ENCODE data around the gene GNG11. TPM values are rescaled to one million over a fixed set of nuclear protein-coding genes. Genes with fewer than 3 reads are reported as not detected.
"Not testable (repeated sequence)": the region's sequence is repeated elsewhere in the genome, so short reads cannot be mapped to it uniquely, and the experiment has no call there.

The GNG11 gene
- total RNA-seq, 2 experiments from 2014 or later: not detected

DNA sequence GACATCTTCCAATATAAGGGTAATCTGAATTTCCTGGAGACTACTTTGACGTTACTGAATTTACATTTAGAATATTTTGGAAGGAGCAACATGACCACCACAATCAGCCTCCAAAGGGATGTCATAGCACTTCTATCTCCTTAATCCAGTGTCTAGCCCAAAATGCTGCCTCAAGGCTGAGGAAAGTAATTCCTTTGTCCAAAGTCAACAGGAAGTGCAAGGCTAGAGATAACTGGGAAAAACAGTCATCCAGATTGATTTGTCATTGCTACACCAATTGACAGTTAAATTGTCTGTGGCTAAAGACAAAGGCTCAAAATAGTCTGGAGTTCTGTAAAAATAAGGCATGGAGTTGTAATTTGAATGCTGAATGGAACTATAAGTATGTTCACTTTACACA is 27.1 kb upstream of the GNG11 start:
- ATAC-seq: no peak
- POLR2A ChIA-PET: no interaction called here
- no peak overlapping the region for H3K4me3 Mint-ChIP-seq
- H3K4me1 Mint-ChIP-seq (ENCODE audit: low read depth): peaks cover 8% of the 10 kb centered on the region
- no peaks in the 10 kb centered on the region for H3K36me3 Mint-ChIP-seq (ENCODE audit: low read depth)
- H3K9me3 Mint-ChIP-seq (ENCODE audit: insufficient read depth): no peaks in the 10 kb centered on the region
- no peak for DNase-seq
- CTCF ChIA-PET: no interaction called here
- no peak overlapping the region for H3K27ac Mint-ChIP-seq
- H3K27me3 Mint-ChIP-seq (ENCODE audit: low read depth): peaks cover 36% of the 10 kb centered on the region

DNA sequence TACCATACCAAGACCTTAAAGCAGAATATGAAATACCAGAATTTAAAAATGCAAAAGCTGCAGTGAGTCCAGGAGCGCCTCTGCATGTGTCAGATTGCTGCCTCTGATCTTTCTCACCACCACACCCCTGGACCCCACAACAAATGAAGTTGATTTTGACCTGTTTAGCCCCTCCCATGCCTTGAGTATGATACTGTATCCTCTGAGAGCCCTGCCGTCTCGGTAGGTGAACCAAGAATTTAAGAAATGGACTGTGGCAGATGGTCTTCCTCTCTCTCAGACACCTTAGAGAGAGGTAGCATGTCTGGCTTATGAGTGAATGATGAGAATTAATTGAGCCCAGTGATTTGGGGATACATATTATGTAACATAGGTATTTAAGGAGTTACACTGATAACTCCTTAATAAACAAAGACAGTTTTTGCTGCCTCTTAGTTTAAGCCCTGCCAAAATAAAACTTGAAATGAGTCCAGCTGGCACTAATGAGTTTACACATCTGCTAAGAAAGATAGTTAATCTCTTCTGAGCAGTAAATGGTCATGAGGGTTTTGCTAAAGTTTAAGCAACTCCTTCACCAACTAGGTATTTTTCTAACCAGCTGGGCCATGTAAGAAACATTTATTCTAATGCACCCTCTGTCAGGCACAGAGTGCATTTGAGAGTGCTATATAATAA is 26.4 kb upstream of the GNG11 start:
- H3K4me3 Mint-ChIP-seq: no peak overlapping the region
- H3K4me1 Mint-ChIP-seq (ENCODE audit: low read depth): peaks cover 4% of the 10 kb centered on the region
- H3K27me3 Mint-ChIP-seq (ENCODE audit: low read depth): peaks cover 32% of the 10 kb centered on the region
- no peak for DNase-seq
- no peaks in the 10 kb centered on the region for H3K9me3 Mint-ChIP-seq (ENCODE audit: insufficient read depth)
- CTCF ChIA-PET: no interaction called here
- H3K27ac Mint-ChIP-seq: no peak overlapping the region
- no peaks in the 10 kb centered on the region for H3K36me3 Mint-ChIP-seq (ENCODE audit: low read depth)
- POLR2A ChIA-PET: no interaction called here
- ATAC-seq: no peak

DNA sequence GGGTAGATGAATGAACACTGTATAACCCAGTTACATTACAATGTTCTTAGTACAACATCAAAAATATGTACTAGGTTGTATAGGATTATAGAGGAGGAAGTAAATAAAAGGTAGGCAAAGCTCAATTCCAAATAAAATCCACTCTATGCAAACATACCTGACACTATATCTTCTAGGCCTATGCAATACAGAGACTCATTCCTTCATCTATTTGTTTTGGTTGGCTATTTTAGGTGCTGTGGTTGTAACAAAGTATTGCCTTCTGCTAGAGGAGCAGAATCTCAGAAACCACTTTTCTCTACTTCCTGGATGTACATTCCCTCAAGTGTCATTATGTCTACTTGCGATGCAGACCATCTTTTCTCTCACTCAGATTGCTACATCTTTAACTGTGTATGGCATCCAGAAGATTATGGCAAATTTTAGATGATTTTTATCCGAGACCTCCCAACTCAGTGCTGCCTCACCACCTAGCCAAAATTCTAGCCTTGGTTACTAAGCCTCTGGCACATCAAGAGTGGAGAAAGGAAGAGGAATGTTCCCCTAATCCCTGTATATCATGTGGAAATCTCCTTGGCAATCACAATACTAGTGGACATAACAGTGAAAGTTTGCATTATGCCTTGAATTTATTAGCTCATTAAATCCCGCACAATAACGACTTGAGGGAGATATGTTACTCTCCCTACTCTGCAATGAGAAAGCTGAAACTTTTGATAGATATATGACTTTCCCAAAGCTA is 25.5 kb upstream of the GNG11 start:
- H3K9me3 Mint-ChIP-seq (ENCODE audit: insufficient read depth): no peaks in the 10 kb centered on the region
- no peak overlapping the region for H3K27ac Mint-ChIP-seq
- peaks cover 27% of the 10 kb centered on the region for H3K27me3 Mint-ChIP-seq (ENCODE audit: low read depth)
- POLR2A ChIA-PET: no interaction called here
- H3K36me3 Mint-ChIP-seq (ENCODE audit: low read depth): no peaks in the 10 kb centered on the region
- DNase-seq (no peak), ATAC-seq (no peak)
- H3K4me1 Mint-ChIP-seq (ENCODE audit: low read depth): no peaks in the 10 kb centered on the region
- CTCF ChIA-PET: interaction anchor here (0.9 kb wide), 1 partner anchor 650 kb away, joined by 3 read pairs; no protein-coding TSS in a partner anchor
- H3K4me3 Mint-ChIP-seq: no peak overlapping the region

DNA sequence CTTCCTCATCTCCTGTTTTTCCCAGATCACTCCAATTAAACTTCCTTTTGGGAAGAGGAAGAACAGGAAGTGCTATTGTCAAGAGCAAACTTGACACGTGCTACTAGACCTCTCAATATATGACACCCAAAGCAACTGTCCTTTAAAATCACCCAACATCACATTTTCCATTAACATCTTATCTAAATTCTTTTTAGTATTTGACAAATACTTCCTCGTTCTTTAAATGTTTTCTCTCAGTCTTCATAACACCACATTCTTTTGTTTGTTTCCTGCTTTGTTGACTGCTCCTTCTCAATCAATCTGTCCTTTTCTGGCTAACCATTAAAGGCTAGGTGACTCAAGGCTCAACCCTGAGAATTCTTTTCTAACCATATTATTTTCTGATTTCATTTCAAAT is 23.9 kb upstream of the GNG11 start:
- DNase-seq: no peak
- H3K36me3 Mint-ChIP-seq (ENCODE audit: low read depth): no peaks in the 10 kb centered on the region
- H3K27me3 Mint-ChIP-seq (ENCODE audit: low read depth): peaks cover 17% of the 10 kb centered on the region
- POLR2A ChIA-PET: no interaction called here
- H3K9me3 Mint-ChIP-seq (ENCODE audit: insufficient read depth): no peaks in the 10 kb centered on the region
- CTCF ChIA-PET: no interaction called here
- no peak overlapping the region for H3K4me3 Mint-ChIP-seq
- no peak for ATAC-seq
- no peak overlapping the region for H3K27ac Mint-ChIP-seq
- no peaks in the 10 kb centered on the region for H3K4me1 Mint-ChIP-seq (ENCODE audit: low read depth)

DNA sequence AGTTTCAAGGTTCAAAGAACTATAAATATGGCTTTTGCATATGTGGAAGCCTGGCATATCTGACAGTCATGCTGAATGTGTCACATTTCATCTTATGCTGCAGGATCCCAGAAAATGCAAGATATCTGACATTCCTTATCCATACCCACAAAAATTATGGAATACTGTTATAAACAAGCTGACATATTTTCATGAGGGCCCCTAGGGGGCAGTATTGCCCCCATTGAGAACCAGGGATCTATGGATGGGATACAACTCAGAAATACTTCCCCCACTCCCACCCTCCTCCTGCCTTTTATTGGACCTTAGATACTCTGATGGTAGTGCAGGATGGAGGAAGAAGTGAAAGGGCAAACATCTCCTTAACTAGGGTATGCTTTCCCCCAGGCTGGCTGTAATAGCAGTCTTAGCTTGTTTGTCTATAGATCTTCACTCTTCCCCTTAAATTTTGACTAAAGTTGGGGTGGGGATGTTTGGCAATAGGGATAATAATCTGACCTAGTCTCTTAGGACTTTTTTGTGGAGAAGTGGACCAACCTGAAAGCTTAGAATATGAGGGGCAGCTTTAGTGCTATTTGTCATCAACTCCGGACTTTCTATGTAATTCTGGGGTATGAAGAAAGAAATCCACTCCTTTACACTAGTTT is 18.6 kb upstream of the GNG11 start:
- Mint-ChIP-seq H3K36me3 (ENCODE audit: low read depth) (no peaks in the 10 kb centered on the region), H3K4me3 (no peak overlapping the region), H3K9me3 (ENCODE audit: insufficient read depth) (no peaks in the 10 kb centered on the region), H3K27ac (no peak overlapping the region), H3K4me1 (ENCODE audit: low read depth) (no peaks in the 10 kb centered on the region), H3K27me3 (ENCODE audit: low read depth) (peaks cover 6% of the 10 kb centered on the region)
- ChIA-PET CTCF (interaction anchor here (1.0 to 2.4 kb wide), 6 partner anchors 15 to 493 kb away, joined by 4 to 10 read pairs (median 6); no protein-coding TSS in a partner anchor), POLR2A (interaction anchor here (0.6 kb wide), 1 partner anchor 19 kb away, joined by 3 read pairs; the partner anchor contains the start of gene GNG11)
- ATAC-seq (no peak), DNase-seq (peak; percentile 24)

DNA sequence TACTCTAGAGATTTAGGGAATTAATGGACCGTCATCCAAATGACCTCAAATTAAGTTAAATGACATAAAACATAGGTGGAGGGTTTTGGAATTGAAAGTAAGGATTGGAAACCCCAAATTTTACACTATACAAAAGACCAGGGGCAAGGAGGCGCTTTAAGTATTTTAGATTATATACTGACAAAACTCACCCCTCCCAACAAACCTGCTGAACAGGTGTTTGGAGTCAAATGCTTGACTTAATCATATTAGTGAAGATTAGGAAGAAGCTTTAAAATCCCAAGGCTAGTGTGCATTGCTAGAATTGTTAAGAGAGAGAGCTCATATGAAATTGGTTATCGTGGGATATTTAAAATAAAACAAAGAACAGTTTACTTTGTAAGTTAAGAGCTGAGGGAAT is 15.3 kb upstream of the GNG11 start, which contains the start of gene GNGT1:
Gene GNGT1 (plus strand): TSS at position 301 of the 400 bp plus-strand sequence. CDS start 180 bp downstream, outside the sequence.
- ChIA-PET POLR2A (no interaction called here), CTCF (interaction anchor here (0.7 kb wide), 1 partner anchor 489 kb away, joined by 3 read pairs; the partner anchor contains the start of gene COL1A2)
- ATAC-seq (no peak), DNase-seq (no peak)
- Mint-ChIP-seq H3K9me3 (ENCODE audit: insufficient read depth) (no peaks in the 10 kb centered on the region), H3K27ac (no peak within 1 kb of the TSS), H3K4me1 (ENCODE audit: low read depth) (no peaks in the 10 kb centered on the region), H3K36me3 (ENCODE audit: low read depth) (no peaks in the 10 kb centered on the region), H3K4me3 (no peak within 1 kb of the TSS), H3K27me3 (ENCODE audit: low read depth) (peaks cover 5% of the 10 kb centered on the region)

DNA sequence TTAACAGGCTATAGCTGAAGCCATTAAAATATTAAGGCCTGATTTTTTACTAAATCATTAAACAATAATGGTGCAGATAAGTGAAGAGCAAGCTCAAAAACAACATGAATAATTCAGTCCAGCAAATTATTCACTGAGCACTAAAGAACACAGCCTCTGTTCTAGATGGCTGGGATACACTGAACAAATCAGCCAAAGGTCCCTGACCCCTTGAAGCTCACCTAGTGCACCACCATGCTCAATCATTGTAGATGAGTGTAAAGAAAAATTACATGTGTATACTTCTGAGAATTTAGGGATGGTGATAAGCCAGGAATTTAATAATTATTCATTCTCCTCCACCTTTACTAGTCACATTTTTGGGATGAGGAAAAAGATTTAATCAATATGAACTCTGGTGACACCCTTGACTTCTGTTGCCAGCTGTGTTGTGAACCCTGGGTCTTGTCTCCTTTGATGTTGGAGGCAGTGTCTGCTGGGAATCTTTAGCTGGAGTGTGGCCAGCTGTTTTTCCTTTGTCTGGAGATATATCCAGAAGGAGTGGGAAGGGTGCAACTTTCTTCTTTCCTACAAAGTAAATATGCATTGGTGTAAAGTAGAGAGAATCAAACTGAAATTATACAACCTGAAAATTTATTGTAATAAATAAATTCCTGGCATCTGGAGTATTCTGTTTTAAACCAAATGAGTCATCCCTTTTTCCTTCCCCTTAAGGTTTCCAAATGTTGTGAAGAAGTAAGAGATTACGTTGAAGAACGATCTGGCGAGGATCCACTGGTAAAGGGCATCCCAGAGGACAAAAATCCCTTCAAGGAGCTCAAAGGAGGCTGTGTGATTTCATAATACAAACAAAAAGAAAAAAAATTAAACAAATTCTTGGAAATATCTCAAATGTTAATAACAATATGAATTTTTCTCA is 11.2 kb upstream of the GNG11 start:
- Mint-ChIP-seq H3K36me3 (ENCODE audit: low read depth) (no peaks in the 10 kb centered on the region), H3K4me3 (no peak overlapping the region), H3K9me3 (ENCODE audit: insufficient read depth) (no peaks in the 10 kb centered on the region), H3K27ac (no peak overlapping the region), H3K27me3 (ENCODE audit: low read depth) (peaks cover 13% of the 10 kb centered on the region), H3K4me1 (ENCODE audit: low read depth) (no peaks in the 10 kb centered on the region)
- ChIA-PET CTCF (interaction anchor here (1.0 kb wide), 1 partner anchor 9 kb away, joined by 3 read pairs; no protein-coding TSS in a partner anchor), POLR2A (no interaction called here)
- no peak for ATAC-seq
- DNase-seq: no peak

DNA sequence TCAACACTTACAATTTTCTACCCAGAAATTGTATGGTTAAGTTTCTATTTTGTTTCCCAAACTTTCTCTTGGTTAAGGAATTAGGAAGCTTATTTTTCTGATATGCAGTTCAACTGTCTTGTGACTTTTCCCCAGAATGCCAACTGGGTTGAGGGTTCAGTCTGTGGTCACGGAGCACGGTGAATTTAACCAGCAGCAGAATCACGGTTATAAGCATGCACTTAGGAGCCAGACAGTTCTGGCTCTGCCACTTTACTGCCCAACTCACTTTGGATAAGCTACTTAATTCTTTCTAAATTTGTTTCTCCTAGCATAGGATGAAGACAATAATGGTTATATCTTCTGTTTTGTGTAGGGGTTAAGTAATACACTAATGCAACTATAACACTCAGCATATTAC is 10.3 kb upstream of the GNG11 start:
- peaks cover 13% of the 10 kb centered on the region for H3K27me3 Mint-ChIP-seq (ENCODE audit: low read depth)
- DNase-seq; POLR2A ChIA-PET; H3K4me3 Mint-ChIP-seq; H3K9me3 Mint-ChIP-seq (ENCODE audit: insufficient read depth); H3K27ac Mint-ChIP-seq; ATAC-seq; H3K4me1 Mint-ChIP-seq (ENCODE audit: low read depth); CTCF ChIA-PET; H3K36me3 Mint-ChIP-seq (ENCODE audit: low read depth): not testable (repeated sequence)

DNA sequence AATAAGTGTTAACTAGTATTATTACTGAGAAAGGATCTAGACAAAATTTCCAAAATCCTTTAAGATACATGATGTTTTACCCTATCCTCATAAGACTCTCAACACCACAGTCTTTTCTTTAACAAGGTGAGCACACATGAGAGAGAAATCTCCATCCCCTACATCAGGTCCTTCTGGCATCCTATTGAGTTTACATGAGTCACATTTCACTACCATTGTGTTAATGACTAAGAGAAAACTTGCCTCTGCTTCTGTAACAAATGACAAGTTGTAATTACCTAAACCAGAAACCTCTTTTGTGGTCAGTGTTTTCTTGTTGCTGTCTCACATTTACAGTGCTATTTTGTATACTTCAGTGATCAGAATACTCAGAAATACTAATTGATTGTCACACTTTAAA is 9.9 kb upstream of the GNG11 start:
- DNase-seq; H3K4me1 Mint-ChIP-seq (ENCODE audit: low read depth); POLR2A ChIA-PET; ATAC-seq; H3K4me3 Mint-ChIP-seq; H3K36me3 Mint-ChIP-seq (ENCODE audit: low read depth); CTCF ChIA-PET; H3K27ac Mint-ChIP-seq; H3K9me3 Mint-ChIP-seq (ENCODE audit: insufficient read depth): not testable (repeated sequence)
- H3K27me3 Mint-ChIP-seq (ENCODE audit: low read depth): peaks cover 17% of the 10 kb centered on the region

DNA sequence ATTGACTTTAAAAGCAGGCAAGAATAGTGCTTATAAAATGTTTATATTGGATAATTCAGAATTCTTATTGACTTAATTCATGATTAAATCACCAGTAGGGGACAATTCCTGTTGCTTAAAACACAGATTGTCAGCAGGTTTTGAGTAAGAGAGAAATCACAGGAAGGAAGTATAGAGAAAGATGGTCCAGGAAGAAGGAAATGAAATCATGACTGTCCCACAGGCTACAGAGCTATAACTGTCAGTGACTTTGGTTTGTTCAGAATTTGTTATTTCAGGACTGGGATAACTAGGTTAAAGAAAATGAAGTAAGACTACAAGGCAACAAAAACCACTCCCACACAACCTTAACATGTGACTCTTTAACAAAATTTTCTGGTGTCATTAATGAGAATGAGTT is 8.3 kb upstream of the GNG11 start:
- DNase-seq (no peak), ATAC-seq (no peak)
- Mint-ChIP-seq H3K36me3 (ENCODE audit: low read depth) (no peaks in the 10 kb centered on the region), H3K27ac (no peak overlapping the region), H3K4me3 (no peak overlapping the region), H3K27me3 (ENCODE audit: low read depth) (peaks cover 19% of the 10 kb centered on the region), H3K4me1 (ENCODE audit: low read depth) (no peaks in the 10 kb centered on the region), H3K9me3 (ENCODE audit: insufficient read depth) (no peaks in the 10 kb centered on the region)
- CTCF ChIA-PET: no interaction called here
- POLR2A ChIA-PET: no interaction called here

DNA sequence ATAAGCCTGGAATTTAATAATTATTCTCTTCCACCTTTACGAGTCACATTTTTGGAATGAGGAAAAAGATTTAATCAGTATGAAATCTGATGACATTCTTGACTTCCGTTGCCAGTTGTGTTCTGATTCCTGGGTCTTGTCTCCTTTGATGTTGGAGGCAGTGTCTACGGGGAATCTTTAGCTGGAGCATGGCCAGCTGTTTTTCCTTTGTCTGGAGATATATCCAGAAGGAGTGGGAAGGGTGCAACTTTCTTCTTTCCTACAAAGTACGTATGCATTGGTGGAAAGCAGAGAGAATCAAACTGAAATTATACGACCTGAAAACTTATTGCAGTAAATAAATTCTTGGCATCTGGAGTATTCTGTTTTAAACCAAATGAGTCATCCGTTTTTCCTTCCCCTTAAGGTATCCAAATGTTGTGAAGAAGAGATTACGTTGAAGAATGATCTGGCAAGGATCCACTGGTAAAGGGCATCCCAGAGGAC is 6.9 kb upstream of the GNG11 start:
- Mint-ChIP-seq H3K27ac (no peak overlapping the region), H3K36me3 (ENCODE audit: low read depth) (no peaks in the 10 kb centered on the region), H3K4me3 (no peak overlapping the region), H3K4me1 (ENCODE audit: low read depth) (no peaks in the 10 kb centered on the region), H3K9me3 (ENCODE audit: insufficient read depth) (no peaks in the 10 kb centered on the region), H3K27me3 (ENCODE audit: low read depth) (peaks cover 19% of the 10 kb centered on the region)
- ATAC-seq (no peak), DNase-seq (no peak)
- ChIA-PET CTCF (no interaction called here), POLR2A (no interaction called here)

All from activated CD8-positive, alpha-beta T cell treated with anti-CD3 and anti-CD28 coated beads, Interleukin-2, amount 10 ng/mL, durations not matched to agents 7 days and 5 days (primary cell).